ENCODE data around the gene GTF2F2.

GRCh38 chr13:45218689-45219088 is 98.4 kb downstream of the GTF2F2 start:
- TF ChIP-seq CTCF (IDR thresholded peaks at IDR 0.05): no peak
- TF ChIP-seq POLR2A (IDR thresholded peaks at IDR 0.05): no peak

Data from testis (tissue), 2 donors.